OCI-LY1 (cell line): Measurements from ENCODE around the gene MZT2A.

ENCODE experiments used
- CTCF ChIP-seq: fragments of 200-600 bp; sonication (generic), shearing (Covaris generic); IDR thresholded peaks from 2 replicates; pipeline ENCODE4 v1.5.1; 2017; ENCODE audit warnings: mild to moderate bottlenecking, antibody characterized with exemption, low read length, moderate library complexity, mixed read lengths
- EZH2 ChIP-seq: fragments of 200-600 bp; sonication (generic), shearing (Covaris generic); IDR thresholded peaks from 2 replicates; pipeline ENCODE4 v1.8.0; 2017; ENCODE audit warnings: borderline replicate concordance, mixed run types, mild to moderate bottlenecking, antibody characterized with exemption, low read length, moderate library complexity, mixed read lengths

GRCh38 chr2:131488306-131489205 is 3.6 kb downstream of the MZT2A start:
- TF ChIP-seq EZH2 (no peak), CTCF (no peak)
